Kidney tubule cell (primary cell): ENCODE results near the gene NDUFB10.

Source experiments
- DNase-seq: peaks from one replicate; pipeline ENCODE4 v3.0.0-alpha.2; 2018; ENCODE audit warnings: low spot score

Gene NDUFB10

DNA sequence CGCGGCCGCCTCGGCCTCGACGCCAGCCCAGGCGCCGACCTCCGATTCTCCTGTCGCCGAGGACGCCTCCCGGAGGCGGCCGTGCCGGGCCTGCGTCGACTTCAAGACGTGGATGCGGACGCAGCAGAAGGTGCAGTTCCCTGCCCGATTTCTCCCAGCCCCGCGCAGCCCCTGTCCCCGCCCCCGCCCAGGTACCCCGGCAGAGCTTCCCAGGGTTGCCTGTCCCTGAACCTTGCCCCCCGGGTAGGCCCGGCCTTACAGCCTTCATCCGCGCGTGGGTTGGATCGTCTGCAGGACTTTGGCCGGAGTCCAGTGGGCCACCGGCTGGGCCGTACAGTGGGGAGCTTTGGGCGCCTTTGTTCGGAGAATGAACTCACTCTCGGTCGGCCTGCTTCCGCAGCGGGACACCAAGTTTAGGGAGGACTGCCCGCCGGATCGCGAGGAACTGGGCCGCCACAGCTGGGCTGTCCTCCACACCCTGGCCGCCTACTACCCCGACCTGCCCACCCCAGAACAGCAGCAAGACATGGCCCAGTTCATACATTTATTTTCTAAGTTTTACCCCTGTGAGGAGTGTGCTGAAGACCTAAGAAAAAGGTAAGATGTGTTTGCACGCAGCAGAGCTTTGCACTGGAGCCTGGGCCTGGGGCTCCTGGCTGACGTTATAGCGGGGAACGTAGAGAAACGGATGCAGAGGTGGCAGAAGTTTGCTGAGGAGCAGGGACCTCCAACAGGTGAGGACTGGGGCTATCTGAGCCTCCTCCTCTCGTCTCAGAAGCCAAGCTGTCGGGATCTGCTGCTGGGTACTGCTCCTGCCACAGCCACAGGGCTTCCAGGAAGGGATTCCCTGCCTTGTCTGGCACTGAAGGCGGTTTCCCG lies 25.2 kb downstream of the NDUFB10 start:
- no peak for DNase-seq

DNA sequence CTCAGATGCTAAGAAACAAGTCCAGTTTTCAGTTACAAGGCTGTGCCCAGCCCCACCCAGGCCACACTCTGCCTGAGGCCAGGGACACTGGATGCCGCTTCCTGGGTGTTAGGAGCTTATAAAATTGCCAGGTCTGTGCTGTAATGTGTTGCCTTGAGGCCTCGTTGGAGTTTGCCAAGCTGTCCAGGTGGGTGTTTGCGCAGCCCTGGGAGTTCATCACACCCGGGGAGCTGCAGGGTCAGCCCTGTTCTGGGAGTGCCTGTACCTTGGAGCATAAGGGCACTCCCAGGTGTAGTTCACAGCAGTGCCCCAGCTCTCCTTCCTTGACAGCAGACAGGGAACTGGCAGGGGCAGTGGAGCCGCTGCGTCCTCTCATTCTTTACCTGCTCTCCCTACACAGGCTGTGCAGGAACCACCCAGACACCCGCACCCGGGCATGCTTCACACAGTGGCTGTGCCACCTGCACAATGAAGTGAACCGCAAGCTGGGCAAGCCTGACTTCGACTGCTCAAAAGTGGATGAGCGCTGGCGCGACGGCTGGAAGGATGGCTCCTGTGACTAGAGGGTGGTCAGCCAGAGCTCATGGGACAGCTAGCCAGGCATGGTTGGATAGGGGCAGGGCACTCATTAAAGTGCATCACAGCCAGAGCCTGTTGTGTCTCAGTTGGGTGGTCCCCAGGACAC lies 26.3 kb downstream of the NDUFB10 start:
- no peak for DNase-seq

DNA sequence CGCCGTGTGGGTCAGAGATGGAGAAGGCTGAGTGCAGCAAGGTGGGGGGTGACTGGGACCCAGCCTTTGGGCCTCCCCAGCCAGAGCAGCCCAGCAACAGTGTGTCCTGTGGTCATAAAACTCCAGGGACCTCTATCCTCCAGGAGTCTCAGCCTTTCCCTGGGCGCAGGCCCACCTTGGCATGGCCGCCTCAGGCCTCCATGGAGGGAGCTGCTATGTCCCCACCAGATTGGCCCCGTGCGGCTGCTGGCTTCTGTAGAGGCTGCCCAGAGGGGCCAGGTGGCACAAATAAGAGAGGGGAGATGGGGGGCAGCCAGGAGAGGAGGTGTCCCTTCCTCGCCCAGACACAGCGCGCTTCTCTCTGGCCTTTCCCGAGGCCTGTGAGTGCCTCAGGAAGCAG lies 27.9 kb downstream of the NDUFB10 start:
- DNase-seq: no peak

DNA sequence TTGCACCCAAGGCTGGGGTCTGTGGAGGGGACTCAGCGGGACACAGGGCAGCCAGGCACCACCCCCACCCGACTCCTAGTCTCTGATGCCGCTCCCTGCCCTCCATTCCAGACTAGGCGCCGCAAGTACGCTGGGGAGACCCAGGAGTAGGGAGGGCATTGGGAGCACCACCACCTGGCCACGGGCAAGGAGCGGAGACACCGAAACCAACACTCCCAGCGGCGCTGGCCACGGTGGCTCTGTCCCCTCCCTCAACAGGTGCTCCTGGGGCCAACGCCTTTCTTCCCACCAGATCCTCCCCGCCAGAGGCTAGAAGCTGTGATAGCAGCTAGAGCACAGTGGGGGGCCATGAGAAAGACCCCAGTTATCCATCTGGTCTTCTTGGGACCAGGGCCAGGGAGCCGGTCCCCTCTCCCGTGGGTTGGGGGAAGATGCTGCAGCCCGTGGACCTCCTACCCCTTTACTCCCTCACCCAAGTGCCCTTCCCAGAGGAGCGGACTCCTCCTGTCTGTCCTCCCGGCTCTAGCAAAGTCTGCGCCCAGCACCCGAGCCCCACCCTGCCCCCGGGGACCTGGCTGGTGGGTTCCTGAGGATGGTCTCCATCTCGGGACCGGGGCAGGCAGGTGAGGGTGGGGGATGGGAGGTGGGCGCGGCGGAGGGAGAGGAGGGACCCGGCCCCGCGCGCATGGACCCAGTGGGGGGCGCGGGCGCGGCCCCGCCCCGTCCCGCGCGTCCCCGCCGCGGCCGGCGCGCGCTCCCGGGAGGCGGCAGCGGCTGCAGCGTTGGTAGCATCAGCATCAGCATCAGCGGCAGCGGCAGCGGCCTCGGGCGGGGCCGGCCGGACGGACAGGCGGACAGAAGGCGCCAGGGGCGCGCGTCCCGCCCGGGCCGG lies 30.1 kb downstream of the NDUFB10 start, which contains the start of gene SYNGR3:
TSS of gene SYNGR3 (plus strand) at position 762 of the 892 bp plus-strand sequence. CDS start 133 bp downstream, outside the sequence.
- no peak for DNase-seq

DNA sequence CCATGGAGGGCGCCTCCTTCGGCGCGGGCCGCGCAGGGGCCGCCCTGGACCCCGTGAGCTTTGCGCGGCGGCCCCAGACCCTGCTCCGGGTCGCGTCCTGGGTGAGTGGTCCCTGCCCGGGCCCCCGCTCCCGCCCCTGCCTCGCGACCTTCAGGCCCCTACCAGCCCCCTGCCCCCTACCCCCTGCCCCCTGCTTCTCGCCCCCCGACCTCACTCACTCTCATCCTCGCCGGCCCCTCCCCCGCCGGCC lies 30.7 kb downstream of the NDUFB10 start:
- DNase-seq: no peak

DNA sequence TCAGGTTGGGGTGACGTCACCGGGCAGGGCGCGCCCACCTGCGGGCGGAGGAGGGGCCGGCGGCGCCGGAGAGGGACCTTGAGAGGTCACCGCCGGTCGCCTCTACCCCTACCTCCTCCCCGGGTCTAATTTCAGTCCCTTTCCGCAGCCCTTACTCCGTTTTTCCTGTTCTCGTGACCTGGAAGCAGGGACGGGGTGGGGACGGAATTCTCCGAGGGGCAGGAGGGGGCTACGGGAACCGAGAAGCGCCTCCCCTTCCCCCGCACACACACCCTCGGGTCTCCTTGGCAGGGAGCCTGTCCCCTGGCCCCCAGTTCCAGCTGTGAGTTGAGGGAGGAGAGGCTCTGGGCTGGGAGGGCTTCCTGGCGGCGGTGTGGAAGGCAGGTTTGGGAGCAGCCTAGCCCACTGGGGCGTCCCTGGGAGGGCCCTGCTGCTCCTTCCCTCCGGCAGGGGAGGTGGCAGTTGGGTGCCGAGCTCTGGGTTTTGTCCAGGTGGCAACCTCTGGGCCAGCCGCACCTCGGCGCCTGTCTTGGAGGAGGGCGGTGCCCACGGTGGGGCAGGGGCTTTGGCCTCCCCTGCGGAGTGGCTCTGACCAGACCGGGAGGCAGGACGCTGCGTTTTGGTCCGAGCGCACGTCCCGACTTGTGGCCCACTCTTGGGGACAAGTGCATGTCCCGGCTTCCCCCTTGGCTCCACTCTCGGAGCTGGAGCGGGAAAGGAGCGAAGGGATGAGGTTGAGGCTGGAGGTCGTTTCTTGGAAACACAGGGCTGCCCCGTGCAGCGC lies 31.2 kb downstream of the NDUFB10 start:
- DNase-seq: no peak

- peak; percentile 31 for DNase-seq
Measured at GRCh38 chr16:1991135-1991551, 31.8 kb downstream of the NDUFB10 start.

GRCh38 chr16:1991588-1991947 lies 32.2 kb downstream of the NDUFB10 start:
- no peak for DNase-seq

GRCh38 chr16:1991948-1992703 lies 32.8 kb downstream of the NDUFB10 start:
- peak; percentile 87 for DNase-seq

GRCh38 chr16:1992704-1993317 lies 33.5 kb downstream of the NDUFB10 start:
- no peak for DNase-seq

DNA sequence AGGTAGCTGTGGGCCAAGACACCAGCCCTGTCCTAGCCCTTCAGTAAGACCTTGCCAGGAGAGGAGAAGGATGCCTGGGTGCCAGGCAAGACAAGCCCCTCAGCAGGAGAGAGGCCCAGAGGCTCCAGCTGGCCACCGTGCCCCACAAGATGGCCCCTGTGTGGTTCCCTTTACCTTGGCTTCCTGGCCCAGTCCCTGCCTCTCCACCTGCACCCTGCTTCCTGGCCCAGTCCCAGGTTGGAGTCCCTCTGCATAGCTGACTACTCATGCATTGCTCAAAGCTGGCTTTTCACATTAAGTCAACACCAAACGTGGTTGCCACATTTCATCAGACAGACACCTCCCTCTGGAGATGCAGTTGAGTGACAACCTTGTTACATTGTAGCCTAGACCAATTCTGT lies 34.4 kb downstream of the NDUFB10 start:
- DNase-seq: peak; percentile 90

DNA sequence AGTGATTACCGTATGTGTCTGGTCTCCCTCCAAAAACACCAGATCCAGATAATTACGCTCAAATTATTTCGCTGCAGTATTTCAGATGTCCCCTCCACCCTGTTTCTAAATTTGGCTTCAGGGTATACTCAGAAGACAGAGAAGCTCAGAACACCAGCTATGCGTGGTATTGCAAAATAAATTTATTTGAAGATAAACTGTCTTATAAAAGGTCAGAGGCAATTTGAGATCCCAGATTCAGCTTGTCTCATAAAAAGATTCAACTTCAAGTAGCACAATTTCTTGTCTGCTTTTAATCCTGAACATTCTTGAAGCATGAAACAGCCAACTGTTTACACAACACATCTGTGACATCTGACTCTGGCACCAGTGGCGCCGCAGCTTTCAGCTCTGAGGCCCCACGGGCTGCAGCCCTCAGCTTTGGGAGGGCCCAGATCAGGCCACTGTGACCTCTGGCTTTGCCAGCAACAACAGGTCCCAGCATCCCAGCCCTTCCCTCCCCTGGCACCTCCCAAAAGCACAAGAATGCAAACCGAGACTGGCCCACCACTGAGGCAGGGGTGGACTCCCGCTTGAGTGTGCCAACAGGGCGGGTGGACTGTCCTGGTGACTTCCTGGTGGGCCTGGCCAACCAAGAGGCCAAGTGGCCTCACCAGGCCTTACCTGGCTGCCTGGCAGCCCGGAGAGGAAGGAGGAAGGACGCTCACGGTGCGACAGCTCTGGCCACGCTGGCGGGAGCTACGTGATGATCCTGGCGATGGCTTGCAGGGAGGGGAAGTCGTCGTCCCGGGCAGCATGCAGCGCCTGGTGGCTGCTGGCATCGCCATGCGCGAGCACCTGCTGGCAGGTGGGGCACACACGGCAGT lies 38.4 kb downstream of the NDUFB10 start:
- DNase-seq: no peak

DNA sequence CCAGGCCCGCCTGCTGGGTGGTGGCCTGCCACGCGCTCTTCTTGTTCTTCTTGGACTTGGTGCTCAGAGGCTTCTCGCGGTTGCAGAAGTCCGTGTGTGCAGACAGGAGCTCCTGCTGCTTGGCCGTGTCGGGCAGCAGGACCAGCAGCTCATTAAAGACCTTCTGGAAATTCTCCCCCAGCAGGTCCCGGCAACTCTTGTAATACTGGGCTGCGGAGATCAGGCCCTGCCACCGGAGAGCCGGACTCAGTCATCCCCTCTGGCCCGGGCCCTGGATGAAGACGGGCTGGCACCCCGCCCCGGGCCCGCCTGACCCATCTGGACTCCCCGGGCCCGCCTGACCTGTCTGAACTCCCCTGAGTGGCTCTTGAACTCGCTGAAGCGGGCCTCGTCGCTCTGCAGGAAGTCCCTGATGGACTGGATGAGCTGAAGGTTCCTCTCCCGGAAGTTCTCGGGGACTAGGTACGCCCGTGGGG lies 39.1 kb downstream of the NDUFB10 start:
- no peak for DNase-seq

DNA sequence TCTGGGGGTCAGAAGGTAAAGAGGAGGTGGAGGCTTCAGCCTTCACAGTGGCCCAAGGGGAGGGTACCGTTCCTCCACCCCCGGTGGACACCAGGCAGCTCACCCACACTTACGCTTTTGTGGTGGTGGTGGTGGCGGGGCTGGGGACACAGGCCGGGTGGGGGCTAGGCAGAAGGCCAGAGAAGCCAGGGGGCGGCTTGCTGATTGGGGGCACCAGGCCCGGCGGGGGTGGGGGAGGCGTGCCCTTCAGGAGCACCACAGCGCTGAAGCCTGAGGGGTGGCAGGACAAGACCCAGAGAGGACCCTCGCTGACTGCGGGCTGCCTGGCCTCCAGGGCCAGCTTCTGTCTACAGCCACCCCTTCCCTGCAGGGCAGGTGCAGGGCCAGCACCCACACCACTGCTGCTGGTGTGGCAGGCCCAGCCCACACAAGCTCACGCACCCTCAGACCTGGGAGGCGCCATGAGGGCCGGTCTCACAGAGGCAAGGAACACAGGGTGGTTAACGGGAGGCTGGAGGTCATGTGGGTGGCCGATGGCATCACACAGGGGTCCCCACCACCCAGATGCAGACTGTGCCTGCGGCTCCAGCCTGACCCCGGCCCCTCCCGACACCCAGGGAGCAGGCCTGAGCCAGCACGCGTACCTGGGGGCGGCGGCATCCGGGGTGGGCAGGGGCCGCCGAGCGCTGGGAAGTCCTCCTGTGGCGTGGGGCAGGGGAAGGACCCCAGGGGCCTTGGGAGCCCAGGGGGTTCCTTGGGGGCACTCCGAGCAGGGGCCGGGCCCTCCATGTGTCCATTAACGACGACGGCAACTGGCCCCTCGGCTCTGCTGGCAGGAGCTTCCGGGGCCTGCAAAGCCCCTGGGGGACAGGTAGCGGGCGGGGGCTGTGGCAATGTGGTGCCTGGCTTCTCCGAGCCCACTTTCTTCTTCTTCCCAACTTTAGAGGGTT lies 39.8 kb downstream of the NDUFB10 start:
- no peak for DNase-seq

DNA sequence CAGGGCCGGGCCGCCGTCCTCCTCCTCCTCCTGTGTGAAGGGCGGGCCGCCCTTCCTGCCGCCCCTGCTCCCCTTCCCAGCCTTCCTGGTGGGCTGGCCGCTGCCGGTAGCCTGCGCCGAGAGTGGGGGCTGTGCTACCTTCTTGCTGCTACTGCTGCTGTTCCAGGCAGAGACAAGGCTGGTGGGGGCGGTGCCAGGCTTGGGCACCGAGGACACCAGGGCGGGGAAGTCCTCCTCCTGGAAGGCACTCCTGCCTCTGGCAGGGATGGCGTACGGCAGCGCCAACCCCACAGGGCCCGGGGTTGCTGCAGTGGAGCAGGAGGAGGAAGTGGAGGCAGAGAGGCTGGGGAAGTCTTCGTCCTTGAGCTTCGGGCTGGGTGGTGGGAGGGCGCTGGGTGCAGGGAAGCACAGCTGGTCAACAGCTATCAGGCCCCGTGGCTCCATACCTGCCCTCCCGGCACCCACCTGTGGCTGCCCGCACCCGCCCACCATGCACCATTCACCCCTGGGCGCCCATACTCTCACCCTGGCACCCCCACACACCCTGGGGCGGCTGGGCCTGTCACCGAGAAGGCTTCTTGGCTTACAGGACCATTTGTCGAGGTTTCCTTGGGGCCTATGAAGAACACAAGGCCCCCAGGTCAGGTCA lies 40.7 kb downstream of the NDUFB10 start:
- DNase-seq: no peak

- no peak for DNase-seq
Measured at GRCh38 chr16:2001035-2001434, 41.7 kb downstream of the NDUFB10 start.

DNA sequence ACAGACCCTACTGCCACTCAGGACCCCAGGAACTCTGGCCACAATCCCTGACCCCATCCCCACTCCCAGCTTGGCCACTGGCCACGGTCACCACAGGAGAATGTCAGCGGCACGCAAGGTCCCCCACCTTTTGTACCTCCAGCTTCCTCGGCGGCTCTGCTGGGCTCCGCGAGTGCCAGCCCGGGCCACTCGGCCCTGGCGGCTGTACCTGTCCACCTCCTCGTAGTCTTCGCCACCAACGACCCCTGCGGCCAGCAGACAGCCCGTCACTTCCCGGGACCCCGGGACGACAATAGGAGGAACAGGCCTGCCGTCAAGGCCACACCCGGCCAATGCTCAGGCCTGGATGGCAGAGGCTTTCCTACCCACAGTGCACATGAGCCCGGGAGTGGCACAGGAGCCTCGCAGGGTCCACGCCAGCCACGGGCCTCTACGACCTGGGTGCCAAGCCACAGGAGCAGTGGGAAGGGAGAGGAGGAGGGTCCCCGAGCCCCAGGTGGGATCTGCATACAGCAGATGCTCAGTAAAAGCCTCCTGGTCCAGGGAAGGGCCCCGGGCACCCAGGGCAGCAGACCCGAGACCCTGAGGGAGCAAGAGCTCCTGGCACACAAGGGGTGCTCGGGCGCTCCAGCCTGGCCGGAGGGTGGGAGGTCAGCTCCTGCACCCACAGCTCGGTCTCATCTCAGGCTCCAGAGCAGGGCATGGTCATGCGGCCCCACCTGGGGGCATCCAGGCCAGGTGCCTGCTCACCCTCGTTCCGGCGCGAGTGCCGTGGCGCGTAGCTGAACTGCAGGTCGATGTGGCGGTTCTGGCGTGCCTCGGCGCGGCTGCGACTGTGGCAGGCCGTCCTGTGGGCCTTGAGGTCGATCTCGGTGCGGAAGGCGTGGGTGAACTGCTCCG lies 42.4 kb downstream of the NDUFB10 start:
- DNase-seq: no peak
